ENCODE results near the gene INPP4B.

Gene INPP4B

DNA sequence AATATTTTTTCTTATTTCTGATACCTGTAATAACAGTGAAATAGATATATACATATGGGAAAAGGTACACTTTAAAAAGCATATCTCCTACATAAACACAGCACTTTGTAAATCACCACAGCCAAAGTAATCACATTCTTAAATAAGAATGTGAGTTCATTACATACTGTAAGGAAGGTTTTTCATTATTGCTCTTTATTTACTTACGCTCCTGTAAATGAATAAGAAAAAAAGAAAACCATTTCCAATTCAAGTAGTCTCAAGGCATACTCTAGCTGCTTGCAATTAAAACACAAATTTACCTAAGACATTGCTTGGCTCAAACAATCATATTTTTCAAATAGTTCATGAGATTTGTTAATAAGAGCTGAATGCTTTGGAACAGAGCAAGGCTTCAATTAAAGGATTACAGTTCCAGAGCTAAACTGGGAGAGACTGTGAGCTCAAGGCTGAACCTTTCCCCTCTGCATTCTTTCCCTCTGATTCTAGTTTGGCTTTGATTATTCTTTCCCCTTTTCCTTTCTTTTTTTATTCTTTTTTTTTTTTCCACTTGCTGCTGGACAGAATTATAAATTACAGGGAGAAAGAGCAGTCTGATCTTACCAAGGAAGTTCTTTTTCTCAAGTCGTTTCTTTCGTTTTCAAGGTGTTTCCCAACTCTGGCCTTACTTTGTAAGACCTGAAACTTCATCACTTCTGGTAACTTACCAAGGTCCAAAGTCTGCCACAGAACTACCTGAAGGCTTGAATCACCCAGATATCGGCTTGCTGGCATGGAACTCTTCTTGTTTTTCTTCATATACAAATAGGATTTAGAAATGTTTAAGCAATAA is 278.3 kb downstream of the INPP4B start:
- no peak for DNase-seq

DNA sequence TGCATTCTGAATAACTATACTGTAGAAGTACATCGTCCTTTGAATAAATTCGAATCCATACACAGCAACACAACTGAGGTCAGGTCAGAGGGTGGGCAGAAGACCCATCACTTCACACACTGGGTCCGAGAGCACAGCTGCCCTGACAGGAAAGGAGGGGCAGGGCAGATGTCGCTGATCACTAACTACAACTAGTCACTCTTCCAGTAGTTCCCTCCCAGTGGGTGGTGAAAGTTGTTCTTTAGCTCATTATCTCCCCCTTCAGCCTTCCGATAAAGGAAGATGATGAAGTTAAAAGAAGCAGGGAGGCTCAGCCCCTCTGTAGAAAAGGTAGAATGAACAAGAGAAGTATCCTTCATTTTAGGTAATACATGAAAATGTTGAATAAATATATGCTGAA is 278.9 kb downstream of the INPP4B start:
- peak; percentile 44 for DNase-seq

DNA sequence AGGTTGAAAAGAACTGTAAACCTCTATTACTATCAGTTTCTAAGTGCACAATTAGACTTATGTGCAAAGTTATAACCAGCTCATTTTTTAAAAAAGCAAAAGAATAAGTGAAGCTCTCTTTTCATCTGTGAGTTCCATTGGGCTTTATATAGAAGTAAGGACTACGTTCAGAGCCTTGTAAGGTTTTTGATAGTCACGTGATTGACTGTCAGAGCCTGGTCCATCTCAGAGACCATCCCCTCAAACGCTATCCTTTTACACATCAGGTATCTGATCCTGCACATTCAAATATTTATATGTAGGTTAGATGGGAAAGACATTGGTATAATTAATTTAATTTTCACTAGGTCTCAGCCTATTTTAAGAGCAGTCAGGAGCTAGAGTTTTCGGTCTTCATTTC is 279.3 kb downstream of the INPP4B start:
- DNase-seq, result no peak

DNA sequence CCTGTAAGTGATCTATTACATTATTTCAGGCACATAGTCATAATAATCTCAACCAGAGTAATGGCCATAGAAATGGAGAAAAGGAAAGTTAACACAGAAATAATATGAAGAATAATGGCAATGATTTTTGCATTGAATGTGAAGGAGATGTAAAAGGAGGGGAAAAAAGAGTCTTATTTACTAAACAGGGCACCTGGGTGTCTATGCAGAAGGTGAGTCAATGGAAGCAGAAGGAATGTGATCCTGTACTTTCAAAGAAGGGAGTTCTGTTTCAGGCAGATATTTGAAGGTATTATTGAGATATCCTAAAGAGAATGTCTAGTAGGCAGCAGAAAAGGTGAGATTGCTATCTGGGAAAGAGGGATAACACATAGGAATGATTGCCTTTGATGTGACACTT is 279.9 kb downstream of the INPP4B start:
- DNase-seq, result no peak

DNA sequence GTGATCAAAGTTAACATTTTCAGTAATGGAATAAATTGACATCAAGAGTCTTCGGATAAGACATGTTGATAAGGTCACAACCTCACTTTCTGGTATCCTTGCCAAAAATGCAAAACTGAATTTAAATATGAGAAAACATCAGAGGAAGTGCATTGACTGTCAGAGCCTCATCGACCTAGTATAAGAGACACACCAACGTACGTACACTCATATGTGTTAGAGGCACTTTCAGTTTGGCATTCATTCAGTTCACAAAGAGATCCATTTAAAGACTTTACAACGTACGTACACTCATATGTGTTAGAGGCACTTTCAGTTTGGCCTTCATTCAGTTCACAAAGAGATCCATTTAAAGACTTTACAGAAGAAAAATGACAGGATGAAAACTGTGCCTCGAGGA is 280.3 kb downstream of the INPP4B start:
- DNase-seq, result no peak

DNA sequence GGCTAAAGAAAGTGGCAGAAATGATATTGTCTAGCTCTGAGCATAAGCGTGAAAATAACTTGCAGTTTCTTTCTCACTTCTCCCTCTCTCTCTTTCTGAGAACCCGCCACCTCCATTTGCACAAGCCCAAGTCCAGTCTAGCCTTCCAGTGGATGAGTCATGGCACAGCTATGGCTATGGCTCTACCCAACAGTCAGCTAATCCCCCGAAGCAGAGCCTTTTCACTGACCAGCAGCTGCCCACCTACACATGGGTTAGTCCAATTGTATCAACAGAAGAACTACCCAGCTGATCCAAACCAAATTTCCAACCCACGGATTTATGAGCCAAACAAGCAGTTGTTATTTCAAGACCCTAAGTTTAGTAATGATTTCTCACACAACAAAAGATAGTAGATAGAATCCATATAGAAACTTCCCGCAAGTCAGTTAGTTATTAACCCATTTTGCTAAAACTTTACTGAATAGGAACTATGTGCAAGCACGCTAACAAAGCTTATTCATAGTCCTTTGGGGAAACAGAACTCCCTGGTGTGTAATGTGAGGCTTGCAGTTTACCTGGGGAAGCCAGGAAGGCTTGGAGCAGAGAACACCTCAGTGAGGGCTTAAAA is 282.3 kb downstream of the INPP4B start:
- no peak for DNase-seq

DNA sequence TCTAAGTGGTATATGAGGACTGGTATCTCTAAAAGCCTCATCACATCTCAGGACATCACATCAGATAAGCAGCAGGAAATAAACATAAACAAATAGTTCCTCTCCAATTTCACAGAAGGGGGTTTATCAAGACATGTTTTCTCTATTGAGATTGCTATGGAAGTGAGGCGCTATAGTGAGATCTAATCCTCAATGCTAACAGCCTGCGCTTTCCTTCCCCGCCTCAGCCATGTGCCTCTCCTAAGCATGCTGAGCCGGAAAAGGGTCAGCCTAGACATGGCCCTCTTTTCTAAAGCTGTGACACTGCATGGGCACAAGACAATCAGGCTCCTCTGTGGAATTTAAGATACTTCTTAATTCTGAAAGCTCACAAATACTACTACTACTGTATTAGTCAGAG is 286.1 kb downstream of the INPP4B start:
- DNase-seq, result no peak

DNA sequence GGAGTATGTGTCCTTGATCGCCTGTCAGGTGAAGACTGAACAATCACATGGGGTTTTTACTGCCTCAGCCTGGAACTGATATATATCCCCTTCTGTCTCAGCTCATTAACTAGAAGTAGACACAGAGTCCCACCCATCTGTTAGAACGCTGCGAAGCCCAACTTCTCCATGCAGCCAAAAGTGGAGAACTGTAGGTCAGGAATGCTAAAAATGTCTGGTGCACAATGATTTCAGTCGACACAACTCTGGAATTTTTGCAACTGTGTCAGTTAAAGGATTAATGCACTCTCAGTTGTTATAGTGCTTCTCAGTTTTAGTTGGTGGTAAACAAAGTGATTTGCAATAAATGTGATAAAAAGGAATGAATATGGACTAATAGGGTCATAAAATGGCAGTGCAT is 287.2 kb downstream of the INPP4B start:
- no peak for DNase-seq

DNA sequence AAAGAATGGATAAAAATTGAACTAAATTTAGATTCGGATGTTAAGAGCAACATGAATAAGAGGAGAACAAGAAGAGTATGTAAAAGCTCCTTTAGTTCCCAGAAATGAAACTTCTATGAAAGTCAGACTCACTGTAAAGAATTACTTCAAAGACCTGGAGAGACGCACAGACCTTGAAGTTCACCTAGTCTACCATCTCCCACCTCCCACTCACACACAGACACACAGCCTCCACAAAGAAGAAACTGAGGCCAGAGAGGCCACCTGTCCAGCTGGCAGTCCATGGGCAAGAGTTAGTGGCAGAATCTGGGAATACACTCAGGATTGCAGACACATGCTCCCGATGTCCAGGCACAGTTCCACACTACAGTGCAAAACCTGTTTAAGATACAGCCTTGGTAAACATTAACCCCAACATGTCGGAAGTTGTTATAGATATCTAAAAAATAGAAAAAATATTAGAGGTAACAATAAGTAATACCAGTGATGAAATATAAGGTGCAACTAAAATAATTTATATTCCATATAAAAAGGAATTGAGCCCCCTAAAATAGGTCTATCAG is 288.8 kb downstream of the INPP4B start:
- DNase-seq, result no peak

DNA sequence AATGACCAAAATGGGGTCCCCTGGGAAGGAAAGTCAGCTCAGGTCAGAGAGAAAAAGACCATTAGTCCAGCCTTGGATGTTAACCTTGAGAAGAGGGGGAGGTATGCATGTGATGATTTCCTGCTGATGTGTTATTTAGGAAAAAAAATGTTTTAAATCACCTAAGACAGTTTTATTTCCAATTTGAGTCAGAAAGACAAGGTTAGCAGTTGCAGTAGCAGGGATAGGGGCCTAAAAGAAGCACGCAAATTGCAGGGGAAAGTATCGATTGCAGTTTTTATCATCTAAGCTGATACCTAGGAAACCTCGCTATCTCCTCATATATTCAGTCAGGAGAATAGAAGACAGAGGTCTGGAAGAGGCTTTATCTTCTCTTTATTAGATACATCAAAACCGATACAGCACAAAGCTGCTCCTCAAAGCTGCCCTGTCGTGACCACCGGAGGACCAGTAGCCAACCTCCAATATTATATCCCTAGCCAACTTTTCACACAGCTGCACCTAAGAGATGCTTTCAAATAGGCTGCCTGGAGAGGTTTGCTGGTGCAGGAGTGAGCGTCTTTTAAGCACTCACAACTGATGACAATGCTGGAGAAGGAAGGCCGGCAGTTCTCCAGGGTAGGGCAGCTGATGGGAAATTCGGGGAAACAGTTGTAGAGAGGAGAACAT is 289.4 kb downstream of the INPP4B start:
- DNase-seq, result no peak

DNA sequence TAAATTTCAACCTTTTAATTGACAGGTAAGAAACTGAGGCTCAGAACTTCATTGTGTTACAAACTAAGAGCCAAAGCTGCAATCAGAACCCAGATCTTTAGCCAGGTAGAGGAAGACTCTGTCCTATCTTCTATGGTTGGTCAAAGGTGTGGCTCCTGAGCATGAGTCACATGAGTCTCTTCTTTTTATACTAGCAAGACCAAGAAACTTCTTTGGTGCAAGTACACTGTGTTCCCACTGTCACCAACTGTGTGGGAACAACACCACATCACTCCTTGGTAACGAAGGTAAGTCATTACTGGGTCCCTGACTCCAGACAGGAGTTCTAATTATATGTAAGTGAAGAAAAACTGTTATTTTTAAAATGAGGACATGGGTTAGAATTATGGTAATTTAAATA is 290.1 kb downstream of the INPP4B start:
- no peak for DNase-seq

DNA sequence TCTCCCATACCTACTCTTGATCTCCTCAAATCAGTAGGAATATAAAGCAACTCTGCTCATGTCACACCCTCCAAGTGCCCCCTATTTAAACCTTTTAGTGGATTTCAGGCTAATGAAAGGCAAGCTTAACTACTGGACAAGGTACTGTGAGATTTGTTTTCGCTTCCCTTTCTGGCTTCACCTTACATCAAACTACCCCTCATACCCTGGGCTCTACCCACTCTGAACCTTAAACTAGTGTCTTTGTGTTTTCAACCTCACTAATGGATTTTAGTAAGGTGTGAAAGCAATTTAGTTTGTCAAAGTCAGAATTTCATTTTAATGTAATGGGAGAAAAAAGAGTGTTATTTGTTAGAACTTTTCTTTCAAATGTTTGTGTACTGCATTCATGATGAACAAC is 291.7 kb downstream of the INPP4B start:
- DNase-seq, result no peak

DNA sequence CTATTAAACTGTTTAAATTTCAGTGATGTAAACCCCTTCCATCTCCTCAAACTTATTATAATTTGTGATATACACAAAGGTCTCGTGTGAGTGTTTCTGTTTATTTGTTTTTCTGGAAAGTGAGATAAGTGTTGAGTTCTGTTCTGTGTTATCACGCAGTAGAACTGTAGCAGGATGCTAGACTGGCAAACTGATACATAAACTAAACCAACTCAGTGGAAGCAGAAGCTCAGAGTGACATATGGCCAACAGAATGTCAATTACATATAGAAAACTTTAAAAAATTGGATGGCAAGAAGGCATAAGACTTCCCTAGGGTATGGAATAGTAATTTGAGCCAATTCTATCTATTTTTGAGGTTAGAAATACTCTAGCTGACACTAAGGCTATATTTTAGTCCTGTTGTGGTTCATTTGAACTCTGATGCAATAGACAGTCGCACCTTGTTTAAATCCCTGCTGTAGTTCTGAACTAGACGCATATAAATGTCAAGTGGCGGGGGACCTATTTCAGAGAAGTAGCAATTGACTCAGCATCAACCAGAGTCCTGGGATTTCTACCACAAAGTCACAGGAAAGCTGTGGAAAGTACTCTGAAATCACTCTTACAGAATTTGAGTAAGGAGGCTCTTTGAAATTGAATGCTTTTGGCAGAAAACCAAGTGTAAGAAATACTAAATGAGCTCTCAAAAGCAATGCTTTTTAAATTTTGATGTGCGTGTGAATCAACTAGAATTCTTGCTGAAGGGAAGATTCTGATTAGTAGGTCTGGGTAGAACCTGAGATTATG is 294.4 kb downstream of the INPP4B start:
- no peak for DNase-seq

DNA sequence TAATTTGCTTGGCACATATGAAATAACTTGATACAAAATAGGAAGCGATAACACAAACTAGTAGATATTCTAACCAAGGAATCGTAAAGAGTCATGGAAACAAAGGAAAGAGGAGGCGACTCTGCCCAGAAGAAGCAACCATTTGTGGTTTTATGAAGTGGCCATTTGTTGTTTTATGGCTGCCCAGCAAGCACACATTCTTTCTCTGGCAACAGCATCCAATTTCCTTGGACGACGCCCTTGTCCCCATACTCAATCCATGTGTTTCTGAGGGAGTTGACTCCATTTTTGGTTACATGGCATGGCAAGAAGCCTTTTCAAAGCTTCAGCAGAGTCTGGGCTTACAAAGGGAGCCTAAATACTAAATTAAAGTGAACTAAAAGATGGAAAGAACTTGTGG is 295.1 kb downstream of the INPP4B start:
- no peak for DNase-seq

DNA sequence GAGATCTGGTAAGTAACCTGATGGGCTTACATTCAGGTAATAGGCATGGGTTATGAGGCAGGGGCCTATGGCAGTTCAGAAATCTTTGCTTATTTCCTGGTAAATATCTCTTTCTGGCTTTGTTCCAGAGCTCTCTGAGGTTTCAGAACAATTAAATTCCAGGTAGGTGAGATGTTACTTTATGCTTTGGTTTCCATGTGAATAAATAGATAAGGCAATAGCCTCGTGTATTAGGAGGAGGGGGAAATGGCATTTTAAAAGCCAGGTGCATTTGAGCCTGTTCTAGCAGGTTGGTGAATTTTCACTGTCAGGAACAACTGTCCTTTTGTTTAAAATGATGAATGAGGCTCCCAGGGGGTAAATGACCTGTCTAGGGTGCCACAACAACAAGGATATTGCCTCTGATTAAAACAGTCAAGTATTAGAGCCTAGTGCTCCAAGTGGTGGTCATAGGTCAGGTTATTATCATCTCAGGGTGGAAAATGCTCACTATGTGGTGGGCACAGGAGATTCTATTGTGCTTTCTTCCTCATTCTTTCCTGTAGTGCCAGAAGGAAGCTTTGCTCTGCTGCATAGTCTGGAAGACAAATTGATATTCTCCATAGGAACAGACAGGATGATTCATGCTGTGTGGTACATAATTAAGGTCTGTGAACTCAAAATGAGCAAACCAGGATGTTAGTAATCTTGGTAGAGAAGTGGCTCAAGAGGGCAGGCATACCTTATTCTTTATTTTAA is 296.2 kb downstream of the INPP4B start:
- DNase-seq, result no peak

DNA sequence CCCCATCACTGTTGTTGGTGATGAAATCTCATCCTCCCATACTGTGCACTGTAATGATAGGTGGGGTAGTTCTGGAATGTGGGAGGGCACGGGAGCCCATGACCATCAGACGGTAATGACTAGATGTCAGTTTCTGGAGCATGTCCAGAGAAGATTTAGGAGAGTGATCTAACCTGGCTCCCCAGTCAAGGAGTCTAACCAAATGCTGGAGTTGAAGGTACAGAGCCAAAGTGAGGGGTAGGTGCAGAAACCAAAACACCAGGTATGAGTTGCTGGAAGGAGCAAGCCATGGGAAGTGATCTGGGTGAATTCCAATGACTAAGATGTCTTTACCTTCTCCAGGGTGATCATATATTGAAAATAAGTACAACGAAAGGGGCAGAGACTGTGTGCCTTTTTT is 296.9 kb downstream of the INPP4B start:
- no peak for DNase-seq

DNA sequence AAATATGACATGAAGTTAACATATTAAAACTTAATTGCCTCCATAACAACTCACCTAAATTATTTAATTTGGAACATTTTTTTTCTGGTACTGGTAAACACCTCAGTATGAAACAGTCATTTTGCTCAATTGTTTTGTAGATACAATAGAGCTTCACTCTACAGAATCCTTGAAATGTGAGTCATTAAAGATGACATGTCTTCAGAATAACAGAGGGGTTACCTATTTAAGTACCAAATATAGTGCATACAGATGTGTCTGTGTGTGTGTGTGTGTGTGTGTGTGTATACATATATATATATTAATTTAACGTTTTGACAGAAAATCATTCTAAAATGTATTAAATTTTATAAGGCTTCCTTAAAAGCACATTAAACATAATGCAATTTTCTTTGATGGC is 297.6 kb downstream of the INPP4B start:
- no peak for DNase-seq

DNA sequence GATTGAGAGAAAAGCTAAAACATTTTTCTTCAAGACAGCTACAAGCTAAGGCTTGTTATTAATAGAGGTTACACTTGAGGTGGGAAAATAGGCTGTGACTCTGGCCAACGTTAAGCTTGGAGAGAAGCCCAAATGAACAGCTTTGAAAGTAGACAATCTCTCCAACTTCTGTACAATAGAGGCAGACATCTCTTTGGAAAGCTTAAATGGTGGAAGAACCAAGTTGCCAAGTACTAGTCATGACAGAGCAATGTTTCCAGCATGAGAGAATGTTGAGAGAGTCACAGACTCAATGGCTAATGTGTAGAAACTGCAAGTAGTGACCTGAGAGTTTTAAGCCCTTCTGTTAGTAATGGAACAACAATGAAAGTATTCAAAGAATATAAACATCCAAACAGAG is 298.1 kb downstream of the INPP4B start:
- DNase-seq, result no peak

DNA sequence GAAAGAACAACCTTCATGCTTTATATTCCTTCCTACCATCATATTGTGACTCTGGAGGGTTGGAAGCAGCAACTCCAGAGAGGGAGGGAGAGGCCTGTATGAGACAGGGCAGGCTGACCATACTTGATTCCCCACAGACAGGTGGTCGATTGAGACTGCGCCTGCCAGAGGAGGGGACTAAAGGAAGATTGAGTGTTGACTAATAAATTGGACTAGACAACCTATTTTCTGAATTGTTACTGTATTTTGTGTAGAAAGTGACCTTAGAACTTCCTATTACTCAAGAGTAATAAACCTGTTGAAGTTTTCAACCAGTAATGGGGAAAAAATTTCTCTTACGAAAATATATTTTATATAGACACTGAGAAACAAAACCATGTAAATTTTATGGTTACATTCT is 301.5 kb downstream of the INPP4B start:
- no peak for DNase-seq

DNA sequence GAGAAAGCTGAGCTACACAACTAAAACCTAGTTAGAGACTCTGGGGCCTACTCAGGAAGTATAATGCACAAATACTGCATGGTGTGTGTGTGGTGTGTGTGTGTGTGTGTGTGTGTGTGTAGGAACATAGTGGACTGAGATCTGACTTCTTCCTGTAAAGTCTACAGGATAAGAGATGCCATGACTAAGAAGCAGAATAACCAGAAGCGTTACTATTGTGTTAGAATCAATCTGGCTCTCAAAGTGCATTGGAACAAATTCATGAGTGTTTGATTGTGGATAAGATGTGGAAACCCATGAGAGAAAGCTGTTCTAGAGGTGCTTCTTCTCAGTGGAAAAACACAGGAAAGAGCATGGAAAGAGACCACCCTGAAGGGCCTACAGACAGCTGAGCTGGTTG is 302.1 kb downstream of the INPP4B start:
- DNase-seq, result no peak

DNA sequence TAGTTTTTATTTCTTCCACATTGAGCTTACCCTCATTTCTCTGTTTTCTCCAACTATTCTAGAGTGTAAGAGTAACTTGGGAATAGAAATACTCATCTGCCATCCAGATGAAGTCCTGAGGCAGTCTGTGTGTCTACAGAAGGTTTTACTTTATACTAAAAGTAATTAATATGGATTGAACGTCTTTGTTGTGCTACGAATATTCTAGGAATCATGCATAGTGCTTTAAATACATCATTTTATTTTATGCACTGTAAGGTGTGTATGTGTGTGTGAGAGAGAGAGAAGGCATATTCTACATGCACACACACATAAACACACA is 305.7 kb downstream of the INPP4B start:
- DNase-seq, result no peak

DNA sequence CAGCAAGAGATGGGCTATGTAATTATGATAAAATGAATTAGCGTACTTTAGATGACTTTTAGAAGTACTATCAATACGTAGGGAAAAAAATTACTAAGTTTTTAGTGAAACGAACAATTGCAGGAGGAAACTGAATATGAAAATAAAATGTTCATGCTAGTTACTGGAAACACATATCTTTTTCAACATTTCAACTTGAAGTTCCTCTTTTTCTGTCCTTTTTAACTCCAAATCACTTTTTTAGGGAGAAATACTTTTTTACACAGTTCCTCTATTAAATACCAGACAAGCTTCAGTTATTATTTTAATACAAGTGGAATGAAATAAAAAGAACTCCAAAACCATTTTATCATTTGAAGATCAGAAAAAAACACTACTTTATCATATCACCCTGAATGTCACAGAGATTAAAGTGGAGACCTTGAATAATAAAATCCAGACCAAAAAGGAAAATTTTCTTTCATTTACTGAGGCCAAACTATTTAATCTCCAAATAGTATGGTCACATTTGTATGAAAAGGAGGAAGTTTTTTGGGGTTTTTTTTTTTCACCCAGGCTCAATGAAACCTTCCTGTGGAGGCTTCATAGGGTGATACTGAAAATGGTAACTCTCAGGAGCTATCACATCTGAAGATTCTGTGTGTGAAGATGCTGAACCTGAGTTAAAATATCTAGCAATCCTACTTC is 306.2 kb downstream of the INPP4B start:
- DNase-seq, result no peak

All from activated effector memory CD4-positive, alpha-beta T cell treated with Interleukin-2 at 50 U/mL for 16 hours (primary cell).